ENCODE results near the gene PLA2G2E.
"Not testable (repeated sequence)": the region's sequence is repeated elsewhere in the genome, so short reads cannot be mapped to it uniquely, and the experiment has no call there.

Gene PLA2G2E

DNA sequence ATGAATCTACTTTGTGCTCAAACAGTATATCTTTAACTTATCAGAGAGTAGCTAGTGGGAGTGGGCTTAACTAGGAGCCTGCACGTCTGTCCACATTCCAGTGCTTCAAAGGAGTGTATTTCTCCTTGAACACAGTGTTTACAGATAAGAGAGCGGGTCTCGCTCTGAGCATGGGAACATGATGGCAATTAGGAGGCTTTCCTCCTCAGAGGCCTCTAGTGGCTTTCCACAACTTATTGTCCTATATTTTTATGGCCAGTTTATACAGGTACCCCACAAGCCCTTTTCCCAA is 3.7 kb upstream of the PLA2G2E start:
- not testable (repeated sequence) for DNase-seq (ENCODE audit: low spot score)

DNA sequence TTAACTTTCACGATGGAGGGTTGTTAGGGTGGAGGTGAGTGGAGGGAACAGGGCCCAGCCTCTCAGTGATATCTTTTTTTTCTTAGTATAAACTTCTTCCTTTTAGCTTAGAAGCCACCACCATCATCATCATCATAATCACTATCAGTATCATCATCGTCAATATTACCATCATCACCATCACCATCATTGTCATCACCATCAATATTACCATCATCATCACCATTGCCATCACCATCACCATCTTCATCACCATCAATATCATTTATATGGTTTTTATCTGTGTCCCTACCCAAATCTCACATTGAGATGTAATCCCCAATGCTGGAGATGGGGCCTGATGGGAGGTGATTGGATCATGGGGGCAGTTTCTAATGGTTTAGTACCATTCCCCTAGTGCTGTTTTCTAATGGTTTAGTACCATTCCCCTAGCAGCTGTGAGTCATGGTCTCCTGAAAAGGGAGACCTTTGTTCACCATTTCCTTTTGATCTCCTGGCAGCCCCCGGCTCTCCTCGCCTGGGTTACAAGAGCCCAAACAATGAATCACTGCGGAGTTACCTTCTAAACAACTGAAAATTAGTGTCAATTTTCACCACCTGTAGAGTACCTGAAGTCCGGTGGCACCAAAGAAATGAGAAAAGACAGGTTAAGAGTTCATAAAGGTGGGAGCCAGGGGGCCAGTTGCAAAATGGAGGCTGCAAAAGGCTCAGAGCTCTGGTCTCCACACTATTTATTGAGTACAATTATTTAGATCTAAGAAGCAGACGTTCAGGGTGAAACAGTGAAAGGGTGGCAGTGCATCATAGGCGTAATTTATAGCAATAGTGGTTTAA is 3.1 kb upstream of the PLA2G2E start:
- DNase-seq (ENCODE audit: low spot score), result no peak

DNA sequence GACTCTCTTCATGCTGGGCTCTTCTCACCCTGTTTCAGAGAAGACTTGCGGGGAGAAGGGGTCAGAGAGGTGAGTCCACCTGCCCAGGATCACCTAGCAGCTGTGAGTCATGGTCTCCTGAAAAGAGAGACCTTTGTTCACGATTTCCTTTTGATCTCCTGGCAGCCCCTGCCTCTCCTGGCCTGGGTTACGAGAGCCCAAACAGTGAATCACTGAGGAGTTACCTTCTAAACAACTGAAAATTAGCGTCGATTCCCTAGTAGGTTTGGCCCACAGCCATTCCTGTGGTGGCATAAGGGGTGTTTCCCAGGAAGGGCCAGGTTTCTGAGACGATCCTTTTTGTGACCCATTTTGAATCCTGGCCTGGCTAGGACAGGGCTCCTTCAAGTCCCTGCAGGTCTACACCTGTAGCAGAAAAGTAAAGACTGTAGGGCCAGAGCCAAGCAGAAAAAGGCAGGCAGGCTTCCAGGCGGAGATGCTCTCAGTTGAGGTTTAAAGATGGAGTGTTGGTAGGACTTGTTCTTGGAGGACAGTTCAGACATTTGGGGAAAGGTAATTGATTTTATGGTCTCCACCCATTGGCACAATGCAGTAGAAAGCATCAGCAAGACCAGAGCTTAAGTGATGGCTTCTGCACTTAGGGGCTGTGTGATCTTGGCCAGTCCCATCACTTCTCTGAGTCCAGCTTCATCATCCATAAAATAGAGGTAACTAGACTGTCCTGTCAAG is 2.1 kb upstream of the PLA2G2E start:
- DNase-seq (ENCODE audit: low spot score), result no peak

DNA sequence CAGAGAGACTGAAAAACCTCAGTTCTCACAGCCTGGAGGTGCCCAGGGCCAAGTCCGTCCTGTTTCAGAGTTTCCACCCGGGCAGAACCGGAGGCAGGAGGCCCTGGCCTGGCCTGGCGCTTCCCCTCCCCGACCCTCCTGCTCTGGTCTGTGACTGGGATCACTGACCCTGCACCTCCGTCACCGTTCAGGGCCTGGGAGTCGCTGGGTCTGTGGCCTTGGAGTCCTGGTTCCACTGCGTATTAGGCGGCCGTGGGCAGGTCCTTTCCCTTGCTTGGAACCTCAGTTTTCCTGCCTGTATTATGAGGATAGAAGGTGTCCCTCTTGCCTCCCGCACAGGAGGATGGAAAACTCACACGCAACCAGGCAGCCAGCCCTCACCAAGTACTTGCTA is 533 bp upstream of the PLA2G2E start:
- no peak for DNase-seq (ENCODE audit: low spot score)

DNA sequence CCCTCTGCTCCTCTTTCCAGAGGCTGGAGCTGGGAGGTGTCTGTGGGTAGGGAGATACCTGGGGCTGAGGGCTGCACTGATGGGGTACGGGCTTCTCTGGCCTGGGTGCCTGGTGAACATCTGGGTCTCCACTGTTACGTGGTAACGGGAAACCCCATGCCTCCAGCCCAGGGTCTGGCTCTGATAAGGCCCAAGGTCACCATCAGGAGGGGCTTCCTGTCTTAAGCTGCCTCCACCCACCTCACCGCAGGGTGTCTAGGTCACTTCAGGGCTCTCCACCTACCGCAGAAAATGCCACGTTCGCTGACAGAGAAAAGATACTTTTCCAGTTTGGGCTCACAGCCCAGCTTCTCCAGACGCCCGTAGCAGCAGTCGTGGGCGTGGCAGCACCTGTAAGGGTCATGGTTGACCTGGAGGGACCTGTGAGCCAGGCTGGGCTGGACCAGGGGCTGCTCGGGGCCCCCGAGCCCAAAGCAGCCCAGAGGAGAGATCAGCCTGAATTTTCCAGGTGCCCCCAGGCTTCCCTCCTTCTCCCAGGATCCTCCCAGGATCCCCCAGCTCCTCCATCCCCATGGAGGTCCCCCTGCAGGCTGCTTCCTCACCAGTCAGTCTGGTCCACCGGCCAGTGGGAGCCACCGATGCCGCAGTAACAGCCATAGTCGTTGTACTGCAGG is 1.3 kb downstream of the PLA2G2E start:
- DNase-seq (ENCODE audit: low spot score), result no peak

DNA sequence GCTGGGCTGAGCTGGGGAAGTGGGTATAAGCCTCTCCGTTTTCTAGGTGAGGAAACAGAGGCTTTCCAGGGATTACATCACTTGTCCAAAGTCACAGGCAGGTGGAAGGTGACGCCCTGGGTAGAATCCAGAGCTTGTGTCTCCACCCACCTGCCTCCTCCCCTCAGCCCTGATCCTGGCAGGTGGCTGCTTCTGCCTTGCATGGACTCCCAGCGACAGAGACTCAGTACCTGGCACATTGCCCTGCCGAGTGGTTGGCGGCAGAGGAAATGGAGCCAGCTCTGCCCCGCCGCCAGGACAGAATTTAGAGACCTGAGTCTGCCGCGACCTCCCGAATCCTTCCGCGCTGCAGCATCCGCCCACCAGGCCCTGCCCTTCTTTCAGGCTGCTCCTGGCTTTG is 2.1 kb downstream of the PLA2G2E start:
- DNase-seq (ENCODE audit: low spot score), result no peak

DNA sequence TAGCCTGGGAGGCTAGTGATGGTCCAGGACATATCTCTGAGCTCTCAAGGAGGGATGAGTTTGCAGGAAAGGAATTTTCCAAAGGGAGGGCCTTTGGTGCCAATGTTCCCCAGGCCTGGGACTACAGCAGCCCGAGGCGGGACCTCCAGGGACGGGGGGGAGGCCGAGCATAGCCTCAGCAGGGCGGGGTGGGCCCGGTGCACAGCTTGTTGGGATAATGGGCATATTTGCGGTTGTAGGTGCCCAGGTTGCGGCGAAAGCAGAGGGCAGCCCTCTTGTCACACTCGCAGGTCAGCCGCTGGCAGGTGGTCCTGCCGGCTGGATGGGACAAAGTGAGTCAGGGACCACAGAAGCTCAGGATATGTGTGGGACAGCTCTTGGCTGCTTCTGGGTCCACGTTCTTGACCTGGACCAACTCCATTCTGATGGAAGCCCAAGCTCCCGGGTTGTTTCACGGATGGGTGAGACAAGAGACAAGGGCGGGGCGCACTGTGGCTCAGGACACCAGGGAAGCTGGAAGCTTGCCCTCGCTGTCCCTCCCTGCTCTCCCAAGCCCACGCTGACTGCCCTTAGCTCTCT is 3.2 kb downstream of the PLA2G2E start:
- DNase-seq (ENCODE audit: low spot score), result no peak

DNA sequence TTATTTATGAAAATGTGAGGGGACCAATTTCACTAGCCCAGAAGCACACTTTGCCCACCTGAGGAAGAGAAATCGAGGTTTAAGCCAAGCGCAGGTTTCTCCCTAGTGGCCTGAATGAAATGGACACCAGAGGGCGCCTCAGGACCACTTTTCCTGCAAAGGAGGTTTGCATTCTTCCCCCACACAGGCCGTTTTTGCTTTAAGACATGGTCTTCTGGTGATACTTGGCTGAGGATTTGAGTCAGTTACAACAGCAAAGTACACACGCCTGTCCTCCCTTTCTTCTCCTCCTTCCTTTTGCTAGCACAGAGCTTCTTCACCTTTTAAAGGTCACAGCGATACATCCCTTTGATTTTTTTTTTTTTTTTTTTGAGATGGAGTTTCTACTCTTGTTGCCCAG is 5.4 kb downstream of the PLA2G2E start:
- peak; percentile 91 for DNase-seq (ENCODE audit: low spot score)

DNA sequence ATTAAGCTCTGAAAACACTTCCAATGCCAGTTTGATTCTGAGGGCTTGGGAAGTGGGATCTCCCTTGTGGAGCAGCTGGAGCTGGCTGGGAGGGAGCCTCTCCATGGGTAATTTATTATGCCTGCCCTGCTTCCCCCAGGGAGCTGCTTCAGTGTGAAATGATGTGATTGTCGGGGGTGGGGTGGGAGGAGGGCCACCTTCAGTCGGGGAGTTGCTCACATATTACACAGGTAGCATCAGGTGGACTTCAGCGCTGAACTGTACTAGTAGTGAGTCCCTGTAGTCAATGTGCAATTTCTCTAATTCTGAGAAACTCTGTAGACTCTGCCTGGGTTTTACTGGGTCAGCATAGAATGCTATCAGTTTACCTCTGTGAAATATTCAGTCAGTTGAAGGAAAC is 12.8 kb downstream of the PLA2G2E start:
- DNase-seq (ENCODE audit: low spot score), result no peak

DNA sequence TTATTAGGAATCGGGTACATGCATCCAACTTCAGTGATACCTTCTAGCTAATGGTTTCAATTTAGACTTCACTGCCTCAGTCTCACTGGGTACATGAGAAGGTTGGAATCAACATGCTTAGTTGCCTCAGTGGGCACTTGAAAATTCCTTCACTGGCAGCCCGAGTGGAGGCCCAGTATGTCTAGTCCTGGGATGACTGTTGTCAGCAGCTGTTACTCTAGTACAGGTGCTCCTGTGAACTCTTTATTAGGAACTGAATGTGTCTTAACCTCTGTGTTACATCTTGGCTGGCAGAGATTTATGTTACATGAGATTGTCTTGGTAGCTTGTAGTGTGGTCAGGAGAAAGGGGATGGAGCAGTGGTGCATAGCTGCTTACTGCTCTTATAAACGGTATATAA is 13.4 kb downstream of the PLA2G2E start:
- DNase-seq (ENCODE audit: low spot score), result no peak

DNA sequence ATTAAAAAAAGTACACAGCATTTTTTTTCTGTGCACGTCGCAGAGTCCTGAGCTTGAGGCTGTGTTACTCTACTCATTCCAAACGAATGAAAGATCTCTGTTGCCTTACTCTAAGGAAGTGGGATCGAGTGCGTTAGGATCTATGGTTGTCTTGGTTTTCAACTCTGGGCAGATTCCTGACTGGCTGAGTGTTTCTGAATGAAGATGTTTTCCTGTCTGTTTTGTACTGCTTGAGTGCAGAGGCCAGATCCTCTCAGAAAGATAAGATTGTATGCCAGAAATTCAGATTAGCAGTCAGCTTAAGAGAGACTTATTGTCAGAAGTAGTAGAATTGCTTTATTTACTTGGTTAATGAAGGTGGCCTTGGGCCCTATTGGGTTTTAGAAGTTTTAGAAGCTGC is 14.0 kb downstream of the PLA2G2E start:
- no peak for DNase-seq (ENCODE audit: low spot score)

DNA sequence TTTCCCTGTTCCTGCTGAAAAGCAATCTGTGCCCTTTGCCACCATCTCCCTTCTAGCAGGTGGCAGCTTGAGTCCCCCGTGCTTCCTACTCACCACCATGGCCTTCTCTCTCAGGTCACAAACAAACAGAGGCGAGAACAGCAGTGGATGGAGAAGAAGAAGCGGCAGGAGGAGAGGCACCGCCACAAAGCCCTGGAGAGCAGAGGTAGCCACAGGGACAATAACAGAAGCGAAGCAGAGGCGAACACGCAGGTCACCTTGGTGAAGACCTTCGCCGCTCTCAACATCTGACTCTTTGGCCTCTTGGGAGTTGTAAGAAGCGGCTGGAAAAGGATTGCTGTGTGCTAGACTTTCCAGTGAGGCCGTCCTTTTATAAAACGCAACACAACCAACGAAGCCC is 16.0 kb downstream of the PLA2G2E start:
- DNase-seq (ENCODE audit: low spot score), result no peak

DNA sequence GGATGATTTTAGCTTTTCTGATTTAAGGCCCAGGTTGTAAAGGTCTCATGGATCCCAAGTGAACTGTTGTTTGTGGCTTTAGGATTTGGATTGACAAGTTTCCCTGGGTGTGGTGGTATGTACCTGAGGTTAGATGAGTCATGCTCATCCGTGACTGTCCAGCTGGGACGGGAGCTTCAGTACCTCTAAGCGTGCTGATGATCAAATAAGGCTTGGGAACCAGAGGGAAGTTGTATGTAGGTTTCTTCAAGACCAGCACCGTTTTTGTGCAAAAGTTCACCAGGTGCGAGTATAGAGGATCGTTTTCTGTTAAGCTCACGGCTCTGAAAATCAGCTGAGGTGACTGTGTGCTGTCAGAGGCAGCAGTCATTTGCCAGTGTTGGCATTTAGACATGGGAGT is 19.8 kb downstream of the PLA2G2E start:
- no peak for DNase-seq (ENCODE audit: low spot score)

DNA sequence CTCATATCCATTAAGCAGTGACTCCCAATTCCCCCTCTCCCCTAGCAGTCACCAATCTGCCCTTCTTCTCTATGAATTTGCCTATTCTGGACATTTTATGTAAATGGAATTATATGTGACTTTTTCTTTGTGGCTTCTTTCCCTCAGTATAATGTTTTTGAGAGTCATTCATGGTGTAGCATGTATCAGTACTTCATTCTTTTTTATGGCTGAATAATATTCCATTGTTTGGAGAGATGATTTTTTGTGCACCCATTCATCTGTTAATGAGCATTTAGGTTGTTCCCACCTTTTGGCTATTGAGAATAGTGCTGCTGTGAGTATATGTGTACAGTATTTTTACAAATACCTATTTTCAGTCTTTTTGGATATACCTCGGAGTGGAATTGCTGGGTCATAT is 21.8 kb downstream of the PLA2G2E start:
- DNase-seq (ENCODE audit: low spot score), result no peak

DNA sequence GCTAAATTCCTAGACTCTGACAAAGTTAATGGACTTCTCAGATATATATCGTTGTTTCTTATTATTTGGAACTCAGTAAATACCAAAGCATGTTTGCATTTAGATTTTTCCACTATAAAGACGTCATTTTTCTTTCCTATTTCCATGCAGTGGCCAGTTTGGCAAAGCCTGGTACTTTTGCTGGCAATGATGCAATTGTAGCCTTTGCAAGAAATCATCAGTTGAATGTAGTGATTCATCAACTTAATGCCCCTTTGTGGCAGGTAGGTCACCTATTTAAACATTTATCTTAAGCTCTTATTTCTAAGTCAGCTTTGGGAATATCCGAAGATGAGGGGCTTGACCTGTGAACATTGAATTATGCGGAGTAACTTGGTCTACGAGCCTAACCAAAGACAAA is 29.2 kb downstream of the PLA2G2E start:
- DNase-seq (ENCODE audit: low spot score), result no peak

DNA sequence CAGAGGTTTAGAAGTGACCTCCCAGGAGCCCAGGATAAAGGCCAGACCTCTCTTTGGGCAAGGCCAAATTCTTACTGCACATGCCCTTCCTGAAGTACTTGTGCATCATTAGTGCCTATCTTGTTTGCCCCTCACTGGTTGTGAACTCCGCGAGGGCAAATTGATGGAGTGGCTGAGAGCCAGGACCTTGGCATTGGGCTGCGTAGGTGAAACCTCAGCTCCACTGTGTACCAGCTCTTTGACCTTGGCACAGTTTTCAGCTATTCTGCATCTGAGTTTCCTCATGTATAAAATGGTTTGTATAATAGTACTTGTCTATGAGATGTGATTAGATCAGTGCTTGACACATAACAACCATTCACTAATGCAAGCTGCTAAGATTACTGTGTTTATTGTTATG is 29.7 kb downstream of the PLA2G2E start:
- DNase-seq (ENCODE audit: low spot score), result no peak

DNA sequence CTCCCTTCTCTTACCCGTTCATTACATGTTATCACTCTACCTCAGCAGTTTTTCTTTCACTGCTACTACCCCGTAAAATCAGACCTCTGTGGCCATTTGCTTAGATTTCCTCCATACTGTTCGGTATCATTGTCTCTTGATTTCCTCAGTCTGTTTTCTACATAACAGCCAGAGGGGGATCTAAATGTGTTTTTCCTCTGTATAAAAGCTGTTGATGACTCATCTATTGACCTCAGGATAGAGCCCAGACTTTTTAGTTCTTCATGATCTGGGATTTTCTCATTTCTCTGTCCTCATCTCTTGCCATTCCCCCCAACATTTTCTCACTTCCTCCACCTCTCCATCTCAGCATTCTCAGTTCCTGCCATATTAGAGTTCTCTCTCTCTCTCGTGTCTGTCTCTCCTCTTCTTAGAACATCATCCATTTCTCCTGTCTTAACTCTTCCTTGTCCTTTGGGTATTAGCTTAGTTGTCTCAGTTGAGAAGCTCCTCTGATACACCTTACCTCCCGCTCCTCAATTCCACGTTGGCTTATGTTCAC is 30.7 kb downstream of the PLA2G2E start:
- no peak for DNase-seq (ENCODE audit: low spot score)

DNA sequence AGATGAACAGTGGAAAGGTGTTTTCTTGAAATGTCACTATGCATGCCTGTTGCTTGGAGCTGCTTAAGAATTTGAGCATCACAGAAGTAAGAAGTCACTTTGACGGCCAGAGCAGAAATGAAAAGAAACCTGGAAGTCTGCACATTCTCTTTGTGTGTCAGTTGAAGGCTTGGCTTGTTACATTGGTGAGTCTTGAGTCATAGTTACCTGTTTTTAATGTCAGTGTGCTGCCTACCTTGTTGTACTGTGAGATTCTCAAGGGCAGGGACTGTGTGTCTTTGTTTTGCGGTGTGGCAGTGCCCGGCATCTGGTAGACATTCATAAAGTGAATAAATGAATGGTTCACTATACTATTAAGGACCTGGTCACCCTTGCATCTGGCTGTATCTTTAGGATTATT is 31.3 kb downstream of the PLA2G2E start:
- DNase-seq (ENCODE audit: low spot score), result no peak

DNA sequence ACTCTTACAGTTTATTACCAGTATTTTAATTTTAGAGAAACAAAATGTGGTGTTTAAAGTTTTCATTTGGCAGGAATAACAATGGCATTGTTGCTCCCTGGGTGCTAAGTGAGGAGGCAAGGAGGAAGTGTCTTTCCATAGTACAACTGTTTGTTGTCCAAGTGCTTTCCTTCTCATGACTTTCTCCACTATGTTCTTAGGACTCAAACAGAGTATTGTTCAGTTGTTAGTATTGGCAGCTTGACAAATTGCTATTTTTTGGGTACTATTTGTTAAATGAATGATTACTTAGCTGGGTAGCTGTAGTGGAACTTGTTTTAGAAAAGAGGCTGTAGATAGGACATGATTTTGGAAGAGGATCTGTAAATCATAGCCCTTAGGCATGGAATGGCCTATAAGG is 33.8 kb downstream of the PLA2G2E start:
- no peak for DNase-seq (ENCODE audit: low spot score)

DNA sequence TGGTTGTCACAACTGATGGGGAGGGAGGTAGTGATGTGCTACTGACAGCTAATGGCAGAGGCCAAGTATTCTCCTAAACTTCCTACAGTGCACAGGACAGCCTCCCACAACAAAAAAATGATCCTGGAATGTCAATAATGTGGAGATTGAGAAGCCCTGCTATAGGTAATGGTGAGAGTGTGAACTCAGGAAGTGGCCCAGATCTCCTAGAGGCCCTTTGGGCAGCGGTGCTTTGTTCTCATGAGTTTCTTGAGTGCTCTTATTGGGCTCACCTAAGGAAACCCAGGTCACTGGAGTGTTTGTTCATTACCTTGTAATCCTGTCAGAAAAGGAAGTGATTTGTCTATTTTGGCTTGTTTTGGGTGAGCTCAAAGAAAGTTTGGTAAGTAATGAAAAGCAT is 35.3 kb downstream of the PLA2G2E start:
- no peak for DNase-seq (ENCODE audit: low spot score)

DNA sequence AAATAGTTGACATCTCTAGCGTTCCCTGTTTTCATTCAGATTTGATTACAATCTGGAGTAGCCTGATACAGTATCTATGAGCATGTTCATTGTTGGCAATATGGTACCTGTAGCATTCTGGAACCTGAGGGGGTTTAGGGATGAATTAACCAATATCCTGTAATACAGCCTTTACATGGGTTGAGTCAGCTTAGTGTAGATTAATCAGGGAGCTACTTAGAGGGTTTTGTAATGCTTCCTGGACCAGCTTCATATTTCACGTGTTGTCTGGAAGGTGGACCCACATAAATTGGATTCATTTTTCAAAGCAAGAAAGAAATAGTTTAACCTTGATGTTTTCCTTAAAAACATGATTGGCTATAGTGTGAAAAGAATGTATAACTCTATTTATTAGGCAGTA is 37.6 kb downstream of the PLA2G2E start:
- no peak for DNase-seq (ENCODE audit: low spot score)

DNA sequence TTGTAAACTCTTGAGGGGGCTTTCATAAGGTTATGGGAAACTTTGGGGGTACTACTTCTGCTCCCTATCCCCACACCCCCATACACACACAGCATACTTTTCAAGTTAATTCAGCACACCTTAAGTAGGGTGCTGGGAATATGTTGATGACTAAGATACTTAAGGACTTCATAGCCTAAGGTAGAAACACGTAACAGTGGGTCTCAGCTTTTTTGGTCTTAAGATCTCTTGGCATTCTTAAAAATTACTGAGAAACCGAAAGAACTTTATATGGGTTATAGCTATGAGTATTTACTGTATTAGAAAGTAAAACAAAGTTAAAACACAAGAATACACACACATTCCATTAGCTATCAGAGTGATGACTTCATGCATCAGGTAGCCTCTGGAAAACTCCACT is 39.1 kb downstream of the PLA2G2E start:
- no peak for DNase-seq (ENCODE audit: low spot score)
